Heart left ventricle (tissue), 13 donors: ENCODE results near the gene TMEM123.
"Not testable (repeated sequence)": the region's sequence is repeated elsewhere in the genome, so short reads cannot be mapped to it uniquely, and the experiment has no call there.

Source experiments
- POLR2A ChIP-seq, 2 donors: fragments of 450-650 bp; IDR thresholded peaks; one replicate each; pipeline ENCODE4 v1.6.1; 2017; ENCODE audit warnings: antibody characterized with exemption in 2 of 2, mild to moderate bottlenecking in 2 of 2, moderate library complexity in 2 of 2
- TF ChIP-seq, protein P1 (sequence below), 12 donors: fragments of 200-600 bp; sonication (generic) in 4 of 12; IDR thresholded peaks; one replicate each; pipeline versions ENCODE4 v1.5.0 to v1.8.0; 2018 to 2022; ENCODE audit warnings: antibody characterized with exemption in 12 of 12, mild to moderate bottlenecking in 5 of 12
- donor health status: ischemic (EF 13 %, LVEDD 7.1; RV severe dilation, severe dysfunction).
- donor health status: DM: no; HTN: yes; CAD: no.
- donor health status: DM: no; HTN: no; CAD: no.
- donor health status: ischemic (EF 25% LVEDD 6.9; RV normal size, moderate dysfunction).
- donor health status: ischemic (EF 25% LVEDD 5.7; RV mildly dilated, moderate dysfunction).
- donor health status: ischemic (EF 35%, LVEDD 5.7; RV mildly dilated, moderate dysfunction).
- donor health status: nonischemic (EF 11% LVEDD 7.7; RV severe dilation, severe dysfunction).
- donor health status: DM: yes; HTN: yes; CAD: no.
- donor health status: PGD.
- donor health status: ischemic (EF 29% LVEDD 5.4; RV normal size, mild dysfunction).
- donor health status: nonischemic (EF 23%, LVEDD 6.1; RV moderate dilation, normal function).

DNA sequence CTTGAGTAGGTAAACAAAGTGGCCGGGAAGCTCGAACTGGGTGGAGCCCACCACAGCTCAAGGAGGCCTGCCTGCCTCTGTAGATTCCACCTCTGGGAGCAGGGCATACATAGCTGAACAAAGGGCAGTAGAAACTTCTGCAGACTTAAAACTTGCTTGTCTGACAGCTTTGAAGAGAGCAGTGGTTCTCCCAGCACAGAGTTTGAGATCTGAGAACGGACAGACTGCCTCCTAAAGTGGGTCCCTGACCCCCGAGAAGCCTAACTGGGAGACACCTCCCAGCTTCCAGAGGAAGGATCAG is 13.6 kb downstream of the TMEM123 start:
- TF ChIP-seq, protein P1, sequence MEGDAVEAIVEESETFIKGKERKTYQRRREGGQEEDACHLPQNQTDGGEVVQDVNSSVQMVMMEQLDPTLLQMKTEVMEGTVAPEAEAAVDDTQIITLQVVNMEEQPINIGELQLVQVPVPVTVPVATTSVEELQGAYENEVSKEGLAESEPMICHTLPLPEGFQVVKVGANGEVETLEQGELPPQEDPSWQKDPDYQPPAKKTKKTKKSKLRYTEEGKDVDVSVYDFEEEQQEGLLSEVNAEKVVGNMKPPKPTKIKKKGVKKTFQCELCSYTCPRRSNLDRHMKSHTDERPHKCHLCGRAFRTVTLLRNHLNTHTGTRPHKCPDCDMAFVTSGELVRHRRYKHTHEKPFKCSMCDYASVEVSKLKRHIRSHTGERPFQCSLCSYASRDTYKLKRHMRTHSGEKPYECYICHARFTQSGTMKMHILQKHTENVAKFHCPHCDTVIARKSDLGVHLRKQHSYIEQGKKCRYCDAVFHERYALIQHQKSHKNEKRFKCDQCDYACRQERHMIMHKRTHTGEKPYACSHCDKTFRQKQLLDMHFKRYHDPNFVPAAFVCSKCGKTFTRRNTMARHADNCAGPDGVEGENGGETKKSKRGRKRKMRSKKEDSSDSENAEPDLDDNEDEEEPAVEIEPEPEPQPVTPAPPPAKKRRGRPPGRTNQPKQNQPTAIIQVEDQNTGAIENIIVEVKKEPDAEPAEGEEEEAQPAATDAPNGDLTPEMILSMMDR (IDR thresholded peaks at IDR 0.05): not testable (repeated sequence)
- not testable (repeated sequence) for TF ChIP-seq POLR2A (IDR thresholded peaks at IDR 0.05)
